Spleen (tissue), 7 donors: ENCODE measurements around the gene EXOC3.

Experiments used
- POLR2AphosphoS5 ChIP-seq, 3 donors: sonication (generic); formaldehyde crosslinking; IDR thresholded peaks; one replicate each; pipeline ENCODE4 v1.5.1; 2017; ENCODE audit warnings: antibody characterized with exemption in 3 of 3
- TF ChIP-seq, protein P1 (sequence below), 11 experiments: fragments of 200-600 bp in 7 of 11; fragments of 450-650 bp in 4 of 11; sonication (generic) in 4 of 11; IDR thresholded peaks in 8 of 11; conservative IDR thresholded peaks in 3 of 11; 1 replicate in 7 of 11; 2 replicates in 4 of 11; pipeline versions ENCODE4 v1.4.0 to v1.8.0; 2016 to 2021; ENCODE audit warnings: antibody characterized with exemption in 11 of 11, inconsistent platforms in 4 of 11, mild to moderate bottlenecking in 1 of 11
- donor health status: DM: no; HTN: no; CAD: no; lungs with moderate emphysema.
- donor health status: DM: no; HTN: no; CAD: no.
- donor health status: DM: no; HTN: no; CAD: no.

GRCh38 chr5:499233-500209 is 56.5 kb downstream of the EXOC3 start:
- TF ChIP-seq, protein P1, sequence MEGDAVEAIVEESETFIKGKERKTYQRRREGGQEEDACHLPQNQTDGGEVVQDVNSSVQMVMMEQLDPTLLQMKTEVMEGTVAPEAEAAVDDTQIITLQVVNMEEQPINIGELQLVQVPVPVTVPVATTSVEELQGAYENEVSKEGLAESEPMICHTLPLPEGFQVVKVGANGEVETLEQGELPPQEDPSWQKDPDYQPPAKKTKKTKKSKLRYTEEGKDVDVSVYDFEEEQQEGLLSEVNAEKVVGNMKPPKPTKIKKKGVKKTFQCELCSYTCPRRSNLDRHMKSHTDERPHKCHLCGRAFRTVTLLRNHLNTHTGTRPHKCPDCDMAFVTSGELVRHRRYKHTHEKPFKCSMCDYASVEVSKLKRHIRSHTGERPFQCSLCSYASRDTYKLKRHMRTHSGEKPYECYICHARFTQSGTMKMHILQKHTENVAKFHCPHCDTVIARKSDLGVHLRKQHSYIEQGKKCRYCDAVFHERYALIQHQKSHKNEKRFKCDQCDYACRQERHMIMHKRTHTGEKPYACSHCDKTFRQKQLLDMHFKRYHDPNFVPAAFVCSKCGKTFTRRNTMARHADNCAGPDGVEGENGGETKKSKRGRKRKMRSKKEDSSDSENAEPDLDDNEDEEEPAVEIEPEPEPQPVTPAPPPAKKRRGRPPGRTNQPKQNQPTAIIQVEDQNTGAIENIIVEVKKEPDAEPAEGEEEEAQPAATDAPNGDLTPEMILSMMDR (IDR thresholded peaks at IDR 0.05 in 8 of 11, conservative IDR thresholded peaks at IDR 0.05 in 3 of 11) = no peak
- TF ChIP-seq POLR2AphosphoS5 (IDR thresholded peaks at IDR 0.05) = no peak
